GM18526 (cell line): ENCODE measurements around the gene ZNF420.

Experiments
- POLR2A ChIP-seq: IDR thresholded peaks from 3 replicates; pipeline ENCODE4 v1.6.1; 2011; ENCODE audit not compliant: insufficient read length; ENCODE audit errors: extremely low read depth

ZNF420 gene

DNA sequence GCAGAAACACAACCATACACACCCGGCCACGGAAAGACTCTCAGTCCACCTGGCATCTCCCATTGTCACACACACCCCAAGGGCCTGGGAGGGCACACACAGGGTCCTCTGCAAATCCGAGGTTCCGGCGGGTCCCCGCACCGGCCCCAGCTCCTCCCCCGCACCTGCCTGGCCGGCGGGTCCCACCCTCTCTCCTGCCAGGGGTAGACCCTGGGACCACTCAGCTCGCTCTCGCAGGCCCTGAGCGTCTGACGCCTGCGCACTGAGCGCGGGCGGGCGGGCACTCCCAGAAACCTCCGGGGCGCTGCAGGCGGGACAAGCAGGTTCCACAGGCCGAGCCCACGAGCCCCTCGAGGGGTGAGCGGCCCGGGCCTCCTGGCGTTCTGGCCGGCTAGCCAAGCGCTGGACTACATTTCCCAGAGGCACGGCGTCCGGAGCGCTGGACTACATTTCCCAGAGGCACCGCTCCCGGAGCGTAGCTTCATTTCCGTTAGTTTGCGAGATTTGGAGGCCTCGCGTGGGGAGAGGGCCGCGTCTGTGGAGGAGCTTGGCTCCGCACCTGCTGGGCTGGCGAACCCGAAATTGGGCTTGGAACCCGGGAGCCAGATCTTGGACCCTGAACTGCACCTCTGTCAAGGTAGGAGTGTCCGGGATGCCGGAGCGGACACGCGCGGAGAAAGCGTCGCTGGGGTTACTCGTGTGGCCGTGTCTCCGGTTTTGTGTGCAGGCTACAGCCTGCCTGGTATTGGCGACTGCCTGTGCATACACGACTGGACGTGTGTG, at the start of gene ZNF420:
Gene ZNF420, plus strand, starts transcription at position 500 of the 783 bp plus-strand sequence. CDS start 10,686 bp downstream, outside the sequence.
- TF ChIP-seq POLR2A = peak; percentile 70

- no peak for TF ChIP-seq POLR2A
Observed at GRCh38 chr19:37045140-37045539, 33.1 kb upstream of the ZNF420 start.

DNA sequence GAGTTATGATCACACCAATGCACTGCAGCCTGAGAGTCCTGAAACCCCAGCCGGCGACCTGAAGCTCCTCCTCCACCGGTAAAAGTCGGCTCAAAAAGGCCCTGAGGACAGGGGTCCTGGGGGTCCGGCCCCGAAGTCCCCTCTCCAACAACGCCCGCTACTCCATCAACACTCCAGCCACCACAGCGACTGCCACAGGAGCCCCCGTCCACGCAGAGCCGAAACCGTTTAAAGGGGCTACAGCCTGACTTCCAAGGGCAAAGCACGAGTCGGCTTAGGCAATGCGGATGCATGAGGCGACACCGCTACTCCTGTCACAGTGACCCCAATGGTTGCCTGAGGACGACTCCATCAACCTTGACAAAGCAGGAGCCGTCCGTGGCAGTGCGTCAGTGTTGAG, 22.9 kb upstream of the ZNF420 start:
- TF ChIP-seq POLR2A = no peak

- TF ChIP-seq POLR2A = no peak
Observed at GRCh38 chr19:37056776-37057175, 21.5 kb upstream of the ZNF420 start.

GRCh38 chr19:37059142-37059541, 19.1 kb upstream of the ZNF420 start:
- no peak for TF ChIP-seq POLR2A

- TF ChIP-seq POLR2A = no peak
Observed at GRCh38 chr19:37074111-37074510, 4.1 kb upstream of the ZNF420 start.

DNA sequence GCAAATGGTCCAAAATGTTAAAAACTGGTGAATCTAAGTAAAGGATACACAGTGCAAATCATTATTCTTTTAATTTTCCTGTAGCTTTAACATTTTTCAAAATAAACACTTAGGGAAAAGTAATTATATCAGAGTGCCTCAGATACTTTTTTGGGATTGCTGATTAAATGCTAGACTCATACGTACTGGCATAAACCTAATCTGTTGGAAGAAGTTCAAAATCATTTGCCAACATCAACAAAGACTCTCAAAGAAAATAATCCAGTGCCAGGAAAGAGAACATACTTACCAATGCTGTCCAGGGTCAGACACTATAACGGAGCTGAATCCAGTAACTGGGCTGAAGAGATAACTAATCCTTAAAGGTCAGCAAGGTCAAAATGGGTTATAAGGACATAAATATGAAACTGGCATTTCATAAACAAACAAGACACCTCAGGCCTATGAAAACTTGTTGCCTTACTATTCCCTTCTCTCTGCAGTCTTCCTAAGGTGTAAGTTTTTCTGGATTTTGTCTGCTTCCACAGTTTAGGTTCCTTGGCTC, 3.3 kb upstream of the ZNF420 start:
- no peak for TF ChIP-seq POLR2A

- TF ChIP-seq POLR2A = no peak
Observed at GRCh38 chr19:37077501-37077933, 716 bp upstream of the ZNF420 start.

DNA sequence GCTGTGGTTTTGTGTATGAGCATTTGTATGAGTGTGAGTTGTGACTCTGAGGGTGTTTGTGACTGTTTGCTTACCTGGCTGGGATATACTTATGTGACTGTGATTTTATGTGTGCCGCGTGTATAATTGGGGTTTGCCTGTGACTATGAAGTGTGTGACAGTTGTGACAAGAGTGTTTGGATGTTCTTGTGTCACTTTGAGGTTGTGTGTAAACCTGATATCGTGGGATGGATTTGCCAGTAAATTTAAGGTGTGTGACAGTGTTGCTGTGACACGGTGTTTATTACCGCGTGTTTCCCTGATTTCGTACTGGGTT, 442 bp downstream of the ZNF420 start:
- no peak for TF ChIP-seq POLR2A

- TF ChIP-seq POLR2A = no peak
Observed at GRCh38 chr19:37079238-37079637, 1.0 kb downstream of the ZNF420 start.

GRCh38 chr19:37082307-37082706, 4.1 kb downstream of the ZNF420 start:
- TF ChIP-seq POLR2A = no peak

DNA sequence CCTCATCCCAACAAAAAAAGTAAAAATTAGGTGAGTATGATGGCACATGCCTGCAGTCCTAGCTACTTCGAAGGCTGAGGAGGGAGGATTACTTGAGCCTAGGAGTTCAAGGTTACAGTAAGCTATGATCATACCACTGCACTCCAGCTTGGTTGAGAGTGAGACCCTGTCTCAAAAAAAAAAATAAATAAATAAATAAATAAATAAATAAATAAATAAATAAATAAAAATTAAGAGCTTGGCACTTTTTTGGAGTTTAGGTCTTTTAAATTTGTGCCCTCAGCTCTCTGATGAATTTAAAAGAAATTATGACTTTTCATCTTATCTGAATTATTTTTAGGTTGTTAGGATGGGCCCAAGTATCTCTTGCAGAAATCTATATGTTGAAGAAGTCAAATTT, 8.9 kb downstream of the ZNF420 start:
- no peak for TF ChIP-seq POLR2A

- TF ChIP-seq POLR2A = no peak
Observed at GRCh38 chr19:37095859-37096258, 17.6 kb downstream of the ZNF420 start.

GRCh38 chr19:37098570-37098969, 20.3 kb downstream of the ZNF420 start:
- TF ChIP-seq POLR2A = no peak

DNA sequence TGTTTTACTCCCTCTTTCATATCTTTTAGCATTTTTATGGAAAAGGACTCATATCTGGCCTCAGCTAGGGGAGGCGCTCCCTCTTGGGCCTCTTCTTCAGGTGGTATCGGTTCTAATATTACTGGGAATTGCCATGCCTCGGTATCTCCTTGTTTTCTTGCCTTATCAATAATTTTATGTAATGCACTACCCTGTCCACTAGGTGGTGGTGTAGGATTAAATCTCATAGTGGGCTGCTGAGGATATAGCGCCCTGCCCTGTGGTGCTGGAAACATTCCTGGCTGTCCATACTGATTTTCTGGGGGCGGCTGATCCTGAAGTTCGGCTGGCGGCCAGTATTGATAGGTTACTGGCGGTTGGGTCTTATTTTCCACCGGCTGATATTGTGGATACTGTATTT, 35.8 kb downstream of the ZNF420 start:
- TF ChIP-seq POLR2A = no peak

DNA sequence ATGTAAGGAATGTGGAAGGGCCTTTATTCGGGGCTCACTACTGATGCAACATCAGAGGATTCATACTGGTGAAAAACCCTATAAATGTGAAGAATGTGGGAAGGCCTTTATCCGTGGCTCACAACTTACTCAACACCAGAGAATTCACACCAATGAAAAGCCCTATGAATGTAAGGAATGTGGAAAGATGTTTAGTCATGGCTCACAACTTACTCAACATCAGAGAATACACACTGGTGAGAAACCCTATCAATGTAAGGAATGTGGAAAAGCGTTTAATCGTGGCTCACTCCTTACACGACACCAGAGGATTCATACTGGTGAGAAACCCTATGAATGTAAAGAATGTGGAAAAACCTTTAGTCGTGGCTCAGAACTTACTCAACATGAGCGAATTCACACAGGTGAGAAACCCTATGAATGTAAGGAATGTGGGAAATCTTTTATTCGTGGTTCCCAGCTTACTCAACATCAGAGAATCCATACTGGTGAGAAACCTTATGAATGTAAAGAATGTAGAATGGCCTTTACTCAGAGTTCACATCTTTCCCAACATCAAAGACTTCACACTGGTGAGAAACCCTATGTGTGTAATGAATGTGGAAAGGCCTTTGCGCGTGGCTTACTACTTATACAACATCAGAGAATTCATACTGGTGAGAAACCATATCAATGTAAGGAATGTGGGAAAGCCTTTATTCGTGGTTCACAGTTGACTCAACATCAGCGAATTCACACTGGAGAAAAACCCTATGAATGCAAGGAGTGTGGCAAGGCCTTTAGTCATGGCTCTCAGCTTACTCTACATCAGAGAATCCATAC, 50.0 kb downstream of the ZNF420 start:
- TF ChIP-seq POLR2A = no peak
